HG02678 (cell line): ENCODE measurements around the gene NOTCH3.

ENCODE experiments used
- ATAC-seq: cut with Tn5 transposase; IDR thresholded peaks from one replicate; pipeline ENCODE4 v1.9.1; 2021; ENCODE audit warnings: mild to moderate bottlenecking, moderate library complexity; ENCODE audit not compliant: unreplicated experiment

NOTCH3 gene

GRCh38 chr19:15125232-15126067, 75.3 kb downstream of the NOTCH3 start:
- peak; percentile 93 for ATAC-seq

GRCh38 chr19:15124572-15125231, 76.1 kb downstream of the NOTCH3 start:
- ATAC-seq = no peak

- no peak for ATAC-seq
These were observed 76.9 kb downstream of the NOTCH3 start for GRCh38 chr19:15123900-15124299.

DNA sequence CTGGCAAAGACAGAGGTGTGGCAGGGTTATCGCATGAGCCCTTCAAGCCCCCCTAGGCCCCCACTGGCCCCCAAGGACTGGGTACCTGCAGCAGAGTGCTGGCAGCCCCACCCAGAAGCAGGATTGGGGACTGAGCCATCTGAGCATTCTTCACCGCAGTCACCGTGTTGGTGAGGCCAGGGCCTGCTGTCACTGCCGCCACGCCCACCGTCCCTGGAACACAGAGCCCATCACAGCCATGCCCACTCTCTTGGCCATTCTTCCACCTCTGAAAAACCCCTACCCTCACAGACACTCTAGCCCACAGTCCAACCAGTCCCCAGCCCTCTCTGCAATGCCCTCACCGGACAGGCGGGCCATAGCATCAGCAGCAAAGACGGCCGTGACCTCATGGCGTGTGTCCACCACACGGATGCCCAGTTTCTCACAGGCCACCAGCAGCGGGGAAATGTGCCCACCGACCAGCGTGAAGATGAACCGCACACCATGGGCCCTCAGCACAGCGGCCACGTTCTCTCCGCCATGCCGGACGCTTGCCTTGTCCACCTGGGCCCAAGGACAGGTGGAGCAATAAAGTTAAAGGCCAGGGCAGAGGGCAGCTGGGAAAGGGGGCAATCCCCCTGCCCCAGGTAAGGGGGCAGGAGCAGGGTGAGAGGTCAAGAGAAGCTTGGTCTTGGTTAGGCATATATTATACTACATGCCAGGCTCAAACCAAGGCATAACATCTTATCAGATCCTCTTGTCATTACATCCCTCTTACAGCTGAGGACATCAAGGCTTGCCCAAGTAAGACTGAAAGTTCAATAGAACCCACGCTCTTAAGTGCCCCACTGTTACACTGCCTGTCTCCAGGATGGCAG, 77.5 kb downstream of the NOTCH3 start:
- ATAC-seq = no peak

DNA sequence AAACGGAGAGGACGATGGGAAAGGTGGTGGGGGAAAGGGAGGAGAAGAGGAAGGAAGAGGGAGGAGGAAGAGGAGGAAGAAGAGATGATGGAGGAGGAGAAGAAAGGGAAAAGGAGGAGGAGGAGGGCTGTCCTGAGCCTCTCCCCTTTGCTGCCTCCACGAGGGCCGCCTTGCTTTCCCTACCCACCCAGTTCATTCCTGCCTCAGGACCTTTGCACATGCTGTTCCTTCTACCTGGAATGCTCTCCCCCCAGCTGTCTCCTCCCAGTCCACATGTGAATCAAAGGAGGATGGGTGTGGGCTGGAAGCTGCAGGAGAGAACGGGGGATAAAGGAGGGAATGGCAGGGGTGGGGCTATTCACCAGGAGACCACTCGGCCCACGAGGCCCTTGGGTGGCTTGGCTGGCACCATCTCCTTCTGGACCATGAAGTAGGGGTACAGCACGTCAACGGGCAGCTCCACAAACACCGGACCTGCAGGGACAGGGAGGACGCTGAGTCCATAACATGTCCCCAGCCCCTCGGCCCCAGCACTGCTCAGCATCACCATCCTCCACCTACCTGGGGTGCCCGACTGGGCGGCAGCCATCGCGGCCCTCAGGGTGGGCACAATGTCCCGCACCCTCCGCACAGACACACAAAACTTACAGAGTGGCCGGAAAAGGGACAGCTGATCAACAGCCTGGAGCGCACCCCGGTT, 78.3 kb downstream of the NOTCH3 start:
- ATAC-seq = no peak

DNA sequence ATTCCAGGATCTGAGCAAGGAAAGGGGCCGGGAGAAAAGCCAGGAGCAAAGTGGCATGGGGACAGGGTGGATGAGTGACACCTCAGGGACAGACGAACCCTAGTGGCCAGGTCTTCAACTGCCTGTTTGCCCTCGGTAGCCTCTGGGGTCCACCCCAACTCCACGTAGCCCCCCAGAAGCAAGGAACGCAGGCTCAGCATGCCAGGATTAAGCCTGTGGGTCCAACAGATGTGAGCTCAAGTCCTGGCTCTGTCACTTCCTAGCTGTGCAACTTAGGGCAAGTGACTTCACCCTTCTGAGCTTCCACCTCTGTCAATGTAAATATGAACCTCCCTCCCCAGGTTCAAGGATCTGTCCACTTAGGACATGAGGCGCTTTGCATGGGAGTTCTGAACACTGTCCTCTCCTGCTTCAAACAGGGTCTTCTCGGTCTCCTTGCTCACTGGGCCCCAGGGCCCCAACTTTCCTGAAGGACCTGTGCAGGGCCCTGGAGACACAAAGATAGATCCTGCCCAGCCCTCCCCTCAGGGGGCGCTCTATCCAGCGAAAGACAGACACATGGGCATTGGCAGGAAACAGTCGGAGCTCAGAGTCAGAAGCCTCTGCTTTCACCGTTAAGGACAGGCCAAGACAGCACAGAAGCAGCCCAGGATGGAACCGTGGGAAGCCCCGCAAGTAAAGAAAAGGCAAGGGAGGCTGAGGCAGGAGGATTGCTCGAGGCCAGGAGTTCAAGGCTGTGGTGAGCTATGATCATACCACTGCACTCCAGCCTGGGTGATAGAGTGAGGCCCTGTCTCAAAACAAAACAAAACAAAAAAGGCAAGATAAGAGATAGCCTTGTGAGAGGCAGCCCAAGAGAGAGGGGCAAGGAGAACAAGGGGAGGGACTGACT, 80.4 kb downstream of the NOTCH3 start:
- ATAC-seq = no peak

DNA sequence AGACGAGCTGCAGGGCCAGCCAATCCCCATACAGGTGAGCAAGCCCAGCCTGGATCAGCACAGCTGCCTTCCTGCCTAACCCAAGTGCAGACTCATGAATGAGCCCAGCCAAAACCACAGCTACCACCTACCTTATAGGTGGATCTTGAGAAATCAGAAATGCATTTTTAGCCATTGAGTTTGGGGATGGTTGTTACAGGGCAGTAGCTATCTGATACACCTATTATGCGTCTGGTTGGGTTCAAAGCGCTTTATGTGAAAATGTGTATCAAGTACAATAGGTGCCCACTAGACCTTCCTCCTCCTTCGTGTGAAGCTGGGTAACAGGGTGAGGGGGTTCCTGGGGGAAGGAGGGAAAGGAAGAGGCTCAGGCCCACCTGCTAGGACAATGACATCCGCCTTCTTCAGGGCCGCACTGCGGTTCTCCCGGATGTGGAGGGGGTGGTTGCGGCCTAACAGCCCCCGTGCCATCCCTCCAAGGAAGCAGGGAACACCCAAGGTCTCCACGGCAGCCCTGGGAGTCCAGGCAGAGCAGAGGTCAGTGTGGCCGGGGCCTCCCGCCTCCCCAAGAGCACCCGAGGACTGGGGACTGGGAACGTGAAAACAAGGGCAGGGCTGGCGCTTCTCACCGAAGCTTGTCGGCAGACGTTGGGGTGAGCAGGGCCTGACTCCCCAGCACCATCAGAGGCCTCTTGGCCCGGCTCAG, 81.9 kb downstream of the NOTCH3 start:
- no peak for ATAC-seq

GRCh38 chr19:15118248-15118647, 82.5 kb downstream of the NOTCH3 start:
- ATAC-seq = no peak

DNA sequence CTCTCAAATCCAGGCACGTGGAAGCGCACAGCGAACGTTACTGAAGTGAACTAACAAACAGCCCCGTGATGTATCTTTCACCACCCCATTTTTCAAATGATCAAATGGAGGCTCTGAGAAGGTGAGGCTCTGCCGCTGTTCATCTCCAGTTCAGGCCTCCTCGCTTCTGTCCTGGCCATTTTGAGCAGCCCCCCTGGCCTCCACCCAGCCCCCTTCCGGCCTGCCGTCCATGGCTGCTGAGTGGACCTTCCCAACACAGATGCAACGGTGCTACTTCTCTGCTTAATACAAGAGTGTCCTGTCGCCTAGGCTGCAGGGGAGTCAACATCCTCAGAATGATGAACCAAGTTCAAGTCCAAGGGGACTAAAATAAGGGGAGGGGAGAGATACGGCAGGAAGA, 83.9 kb downstream of the NOTCH3 start:
- no peak for ATAC-seq

GRCh38 chr19:15115762-15116615, 84.8 kb downstream of the NOTCH3 start:
- ATAC-seq = no peak

DNA sequence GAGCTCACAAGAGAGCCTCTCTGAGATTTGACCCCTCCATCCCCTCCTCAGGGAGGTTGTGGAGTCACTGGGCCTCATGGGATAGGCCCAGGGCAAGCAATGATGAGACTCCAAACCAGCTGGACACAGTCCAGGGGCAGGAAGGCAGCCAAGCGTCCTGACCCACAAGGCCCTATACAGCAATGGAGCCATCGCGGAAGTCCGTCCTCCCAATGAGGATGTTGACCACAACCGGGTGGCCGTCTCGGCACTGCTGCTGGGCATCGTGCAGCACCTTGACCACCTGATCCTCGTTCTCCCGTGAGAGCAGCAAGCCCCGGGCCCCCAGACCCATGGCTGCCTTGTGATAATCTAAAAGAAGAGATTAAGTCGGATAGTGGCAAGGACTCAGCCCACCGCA, 85.7 kb downstream of the NOTCH3 start:
- no peak for ATAC-seq

GRCh38 chr19:15114153-15114540, 86.6 kb downstream of the NOTCH3 start:
- ATAC-seq = no peak

- no peak for ATAC-seq
These were observed 87.3 kb downstream of the NOTCH3 start for GRCh38 chr19:15113245-15114152.

DNA sequence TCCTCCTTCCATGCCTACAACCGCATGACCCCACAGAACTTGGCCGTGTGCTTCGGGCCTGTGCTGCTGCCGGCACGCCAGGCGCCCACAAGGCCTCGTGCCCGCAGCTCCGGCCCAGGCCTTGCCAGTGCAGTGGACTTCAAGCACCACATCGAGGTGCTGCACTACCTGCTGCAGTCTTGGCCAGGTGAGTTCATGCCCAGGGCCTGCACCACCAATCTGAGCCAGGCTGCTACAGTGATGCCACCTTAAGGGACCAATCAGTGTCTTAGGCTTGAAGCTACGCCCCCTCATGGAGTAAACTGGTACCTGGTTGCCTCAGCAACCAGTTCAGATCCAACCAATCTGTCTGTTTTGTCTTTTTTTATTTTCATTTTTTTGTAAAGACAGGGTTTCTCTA, 88.4 kb downstream of the NOTCH3 start:
- ATAC-seq = no peak

DNA sequence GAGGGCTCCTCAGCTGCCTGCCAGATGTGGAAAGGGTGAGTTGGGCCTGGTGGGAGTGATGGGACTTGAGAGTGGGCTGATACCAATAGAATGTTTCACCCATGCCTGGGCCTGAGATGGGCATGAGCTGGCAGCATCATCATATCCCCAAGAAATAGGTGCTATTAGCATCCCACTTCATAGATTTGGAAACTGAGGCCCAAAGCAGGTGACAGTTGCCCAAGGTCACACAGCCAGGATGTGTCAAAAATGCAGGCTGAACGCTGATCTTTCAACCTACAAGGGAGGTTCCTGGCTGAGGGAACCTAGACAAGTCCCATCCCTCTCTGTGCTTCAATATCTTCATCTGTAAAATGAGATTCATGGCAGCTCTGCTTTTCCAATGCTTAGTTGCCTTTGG, 89.0 kb downstream of the NOTCH3 start:
- no peak for ATAC-seq

DNA sequence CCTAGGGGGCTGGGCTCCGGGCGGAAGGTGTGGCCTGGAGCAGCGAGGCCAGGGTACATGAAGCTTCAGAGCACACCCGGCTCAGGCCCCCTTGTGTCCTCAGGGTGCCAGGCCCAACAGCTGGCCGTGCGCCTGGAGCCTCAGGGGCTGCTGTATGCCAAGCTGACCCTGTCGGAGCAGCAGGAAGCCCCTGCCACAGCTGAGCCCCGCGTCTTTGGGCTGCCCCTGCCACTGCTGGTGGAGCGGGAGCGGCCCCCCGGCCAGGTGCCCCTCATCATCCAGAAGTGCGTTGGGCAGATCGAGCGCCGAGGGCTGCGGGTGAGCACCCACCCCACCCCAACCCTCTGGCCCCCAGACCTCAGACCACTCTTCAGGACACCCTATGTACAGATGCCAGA, 90.4 kb downstream of the NOTCH3 start:
- no peak for ATAC-seq

GRCh38 chr19:15109768-15110417, 90.9 kb downstream of the NOTCH3 start:
- no peak for ATAC-seq
